NCI-H1436 treated with DMSO at 0.1 percent for 48 hours (cell line): ENCODE data around the gene COASY.
"Not testable (repeated sequence)": the region's sequence is repeated elsewhere in the genome, so short reads cannot be mapped to it uniquely, and the experiment has no call there.

Experiments
- DNase-seq: peaks from one replicate; lab custom pipeline; 2025; lab: John Stamatoyannopoulos, UW

The COASY gene

GRCh38 chr17:42531455-42532354 is 30.2 kb upstream of the COASY start:
- no peak for DNase-seq

DNA sequence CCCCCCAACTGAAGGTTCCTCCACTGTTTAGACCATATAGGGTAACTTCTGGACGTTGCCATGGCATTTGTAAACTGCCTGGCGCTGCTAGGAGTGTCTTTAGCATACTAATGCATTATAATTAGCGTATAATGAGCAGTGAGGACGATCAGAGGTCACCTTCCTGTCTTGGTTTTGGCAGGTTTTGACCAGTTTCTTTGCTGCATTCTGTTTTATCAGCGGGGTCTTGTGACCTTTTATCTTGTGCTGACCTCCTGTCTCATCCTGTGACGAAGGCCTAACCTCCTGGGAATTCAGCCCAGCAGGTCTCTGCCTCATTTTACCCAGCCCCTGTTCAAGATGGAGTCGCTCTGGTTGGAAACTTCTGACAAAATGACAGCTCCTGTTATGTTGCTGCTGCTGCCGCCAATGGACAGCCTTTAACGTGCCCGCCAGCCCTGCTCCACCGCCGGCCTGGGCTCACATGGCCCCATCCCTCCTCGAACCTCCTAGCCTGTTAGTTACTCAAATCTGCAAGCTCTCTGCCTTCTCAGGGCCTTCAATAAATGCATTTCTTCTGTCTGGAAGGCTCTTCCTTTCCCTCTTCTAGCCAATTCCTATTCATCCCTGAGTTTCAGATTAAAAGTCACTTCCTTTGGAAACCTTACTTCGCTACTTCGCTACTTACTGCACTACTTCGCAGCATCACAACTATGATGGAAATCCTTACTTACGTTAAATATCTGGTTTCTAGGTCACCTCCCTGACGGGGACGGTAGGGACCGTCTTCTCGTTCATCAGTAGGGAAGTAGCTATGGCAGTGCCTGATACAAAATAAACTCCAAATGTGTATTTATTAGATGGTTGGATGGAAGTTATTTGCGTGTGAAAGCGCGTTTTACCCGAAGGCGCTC is 26.5 kb upstream of the COASY start:
- DNase-seq = no peak

- peak; percentile 72 for DNase-seq
Measured at GRCh38 chr17:42536048-42536371, 25.9 kb upstream of the COASY start, which contains the start of gene NAGLU. Gene NAGLU (plus strand): TSS chr17:42536241. CDS start chr17:42536273, 32 bp downstream.

GRCh38 chr17:42536372-42537155 is 25.4 kb upstream of the COASY start:
- DNase-seq = no peak

- DNase-seq = no peak
Measured at GRCh38 chr17:42537156-42537805, 24.7 kb upstream of the COASY start.

GRCh38 chr17:42537826-42538451 is 24.0 kb upstream of the COASY start:
- no peak for DNase-seq

DNA sequence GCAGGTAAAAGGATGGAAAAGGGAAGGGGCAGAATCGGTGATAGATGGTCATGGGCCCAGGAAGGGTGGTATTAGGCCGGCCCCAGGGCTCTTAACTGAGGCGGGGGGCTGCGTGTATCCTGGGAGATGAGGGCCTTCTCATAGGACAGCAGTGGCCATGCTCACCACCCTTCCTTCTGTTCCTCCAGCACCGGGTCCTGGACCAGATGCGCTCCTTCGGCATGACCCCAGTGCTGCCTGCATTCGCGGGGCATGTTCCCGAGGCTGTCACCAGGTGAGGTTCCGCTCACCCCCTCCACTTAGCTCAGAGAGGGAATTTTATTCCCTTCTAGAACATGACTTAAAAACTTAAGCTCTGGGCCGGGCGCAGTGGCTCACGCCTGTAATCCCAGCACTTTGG is 23.5 kb upstream of the COASY start:
- no peak for DNase-seq

- DNase-seq = not testable (repeated sequence)
Measured at GRCh38 chr17:42540558-42540957, 21.4 kb upstream of the COASY start.

GRCh38 chr17:42541041-42541833 is 20.7 kb upstream of the COASY start:
- no peak for DNase-seq

DNA sequence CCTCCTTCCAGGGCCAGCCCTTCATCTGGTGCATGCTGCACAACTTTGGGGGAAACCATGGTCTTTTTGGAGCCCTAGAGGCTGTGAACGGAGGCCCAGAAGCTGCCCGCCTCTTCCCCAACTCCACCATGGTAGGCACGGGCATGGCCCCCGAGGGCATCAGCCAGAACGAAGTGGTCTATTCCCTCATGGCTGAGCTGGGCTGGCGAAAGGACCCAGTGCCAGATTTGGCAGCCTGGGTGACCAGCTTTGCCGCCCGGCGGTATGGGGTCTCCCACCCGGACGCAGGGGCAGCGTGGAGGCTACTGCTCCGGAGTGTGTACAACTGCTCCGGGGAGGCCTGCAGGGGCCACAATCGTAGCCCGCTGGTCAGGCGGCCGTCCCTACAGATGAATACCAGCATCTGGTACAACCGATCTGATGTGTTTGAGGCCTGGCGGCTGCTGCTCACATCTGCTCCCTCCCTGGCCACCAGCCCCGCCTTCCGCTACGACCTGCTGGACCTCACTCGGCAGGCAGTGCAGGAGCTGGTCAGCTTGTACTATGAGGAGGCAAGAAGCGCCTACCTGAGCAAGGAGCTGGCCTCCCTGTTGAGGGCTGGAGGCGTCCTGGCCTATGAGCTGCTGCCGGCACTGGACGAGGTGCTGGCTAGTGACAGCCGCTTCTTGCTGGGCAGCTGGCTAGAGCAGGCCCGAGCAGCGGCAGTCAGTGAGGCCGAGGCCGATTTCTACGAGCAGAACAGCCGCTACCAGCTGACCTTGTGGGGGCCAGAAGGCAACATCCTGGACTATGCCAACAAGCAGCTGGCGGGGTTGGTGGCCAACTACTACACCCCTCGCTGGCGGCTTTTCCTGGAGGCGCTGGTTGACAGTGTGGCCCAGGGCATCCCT is 18.5 kb upstream of the COASY start:
- DNase-seq = no peak

DNA sequence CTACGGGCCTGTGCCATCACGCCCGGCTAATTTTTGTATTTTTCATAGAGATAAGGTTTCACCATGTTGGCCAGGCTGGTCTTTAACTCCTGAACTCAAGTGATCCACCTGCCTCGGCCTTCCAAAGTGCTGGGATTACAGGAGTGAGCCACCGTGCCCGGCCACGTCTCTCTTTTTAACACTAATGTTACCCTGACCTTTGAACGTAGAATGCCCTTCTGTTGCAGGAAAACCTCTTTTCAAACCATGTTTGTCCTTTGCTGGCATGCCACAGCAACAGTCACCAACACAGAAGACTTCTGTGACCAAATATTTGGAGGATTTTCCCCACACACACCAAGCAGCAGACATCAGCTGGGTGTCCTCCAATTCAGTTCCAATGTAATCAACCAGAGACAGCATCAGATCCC is 17.1 kb upstream of the COASY start:
- DNase-seq = no peak

DNA sequence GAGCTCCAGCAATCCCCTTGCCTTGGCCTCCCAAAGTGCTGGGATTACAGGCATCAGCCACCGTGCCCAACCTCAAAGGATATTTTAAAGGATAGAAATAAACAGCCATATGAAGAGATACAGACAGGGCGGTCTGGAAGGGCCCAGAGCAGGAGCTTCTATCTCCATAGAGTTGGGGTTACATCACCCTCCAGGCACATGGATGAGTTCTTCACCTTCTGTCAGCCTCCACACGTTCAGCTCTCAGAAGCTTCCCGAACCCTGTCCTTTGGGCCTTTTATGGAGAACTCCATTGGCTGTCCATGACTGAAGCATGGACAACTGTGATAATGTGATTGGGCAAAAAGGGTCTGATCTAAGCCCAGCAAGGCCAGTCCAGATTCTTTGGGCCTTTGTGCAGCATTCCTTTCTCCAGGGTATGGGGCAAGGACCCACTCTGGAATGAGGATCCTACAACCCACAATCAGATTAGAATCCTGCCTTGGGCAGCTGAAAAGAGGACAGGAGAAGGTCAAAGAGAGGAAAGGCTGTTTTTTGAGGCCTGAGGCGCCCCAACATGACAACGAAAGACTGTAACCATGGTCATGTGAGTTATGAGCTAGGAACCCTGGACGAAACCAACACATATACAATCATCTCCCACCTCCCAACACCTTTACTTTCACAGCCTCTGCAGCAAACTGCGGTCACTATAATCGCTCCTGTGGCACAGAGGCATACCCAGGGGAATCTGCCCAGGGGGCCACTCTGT is 16.0 kb upstream of the COASY start:
- not testable (repeated sequence) for DNase-seq

- DNase-seq = no peak
Measured at GRCh38 chr17:42547001-42547461, 14.9 kb upstream of the COASY start.

DNA sequence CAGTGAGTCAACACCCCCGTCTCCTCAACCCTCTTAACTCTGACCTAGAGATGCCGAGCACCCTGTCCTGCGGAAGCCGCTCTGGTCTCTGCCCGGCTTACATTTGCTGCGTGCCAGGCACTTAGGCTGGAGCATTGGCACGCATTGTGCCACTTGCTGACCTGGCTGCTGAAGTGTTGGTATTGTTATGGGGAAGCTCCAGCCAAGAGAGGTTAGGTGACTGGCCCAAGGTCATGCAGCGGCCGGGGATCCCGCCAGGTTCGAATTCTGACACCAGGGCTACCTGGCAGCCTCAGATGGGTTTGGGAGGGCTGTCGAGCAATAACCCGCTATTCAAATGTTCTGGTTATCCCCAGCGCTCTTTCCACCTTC is 14.3 kb upstream of the COASY start:
- no peak for DNase-seq

- DNase-seq = no peak
Measured at GRCh38 chr17:42548070-42548837, 13.7 kb upstream of the COASY start.

- no peak for DNase-seq
Measured at GRCh38 chr17:42548993-42549755, 12.8 kb upstream of the COASY start.

DNA sequence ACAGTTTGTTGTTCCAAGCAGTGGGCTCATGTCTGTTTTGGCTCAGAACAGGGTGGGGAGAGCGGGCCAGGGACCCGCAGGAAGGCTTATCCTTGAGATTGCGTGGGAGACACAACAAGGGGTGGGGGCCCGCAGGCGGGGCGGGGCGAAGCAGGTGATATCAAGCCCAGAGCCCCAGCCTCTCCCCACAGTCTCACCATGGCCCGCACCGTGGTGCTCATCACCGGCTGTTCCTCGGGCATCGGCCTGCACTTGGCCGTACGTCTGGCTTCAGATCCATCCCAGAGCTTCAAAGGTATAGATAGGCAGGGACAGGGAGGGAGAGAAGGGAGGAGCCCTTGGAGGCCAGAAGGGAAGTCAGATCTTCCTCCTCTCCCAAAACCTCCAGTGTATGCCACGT is 9.2 kb upstream of the COASY start, which contains the start of gene HSD17B1:
HSD17B1 (plus strand) TSS at position 188 of the 400 bp plus-strand sequence; CDS start at position 199, 11 bp downstream.
- DNase-seq = not testable (repeated sequence)
